Breast epithelium (tissue), 4 donors: ENCODE data around the gene IL1RAPL2. TPM values are rescaled to one million over a fixed set of nuclear protein-coding genes. Genes with fewer than 3 reads are reported as not detected.

Source experiments
- DNase-seq, 2 donors: peaks; one replicate each; pipeline ENCODE4 v3.0.0-alpha.2; 2019; ENCODE audit warnings: low spot score in 2 of 2
- H3K27ac ChIP-seq, 2 donors: fragments of 200-600 bp; sonication (generic) in 1 of 2; one replicate each; pipeline ENCODE4 v1.5.1; 2016 to 2019; ENCODE audit warnings: mild to moderate bottlenecking in 1 of 2
- H3K27me3 ChIP-seq, 2 donors: fragments of 200-600 bp; sonication (generic) in 1 of 2; one replicate each; pipeline versions ENCODE4 v1.5.1 to v1.6.0; 2017 to 2019; ENCODE audit warnings: control low read depth in 1 of 2, mild to moderate bottlenecking in 1 of 2
- H3K36me3 ChIP-seq: fragments of 200-600 bp; one replicate; pipeline ENCODE4 v1.5.1; 2019
- H3K4me1 ChIP-seq, 2 donors: fragments of 200-600 bp; sonication (generic); one replicate each; pipeline ENCODE4 v1.5.1; 2016 to 2019; ENCODE audit warnings: control low read depth in 1 of 2
- H3K4me3 ChIP-seq, 3 donors: fragments of 200-600 bp; sonication (generic); 1 replicate in 2 of 3; 2 replicates in 1 of 3; pipeline ENCODE4 v1.5.1; 2016 to 2019; ENCODE audit warnings: mild to moderate bottlenecking in 3 of 3, moderate library complexity in 2 of 3
- H3K9me3 ChIP-seq, 2 donors: fragments of 200-600 bp; sonication (generic) in 1 of 2; one replicate each; pipeline ENCODE4 v1.5.1; 2016 to 2019; ENCODE audit warnings: control low read depth in 1 of 2
- POLR2A ChIP-seq: fragments of 450-650 bp; IDR thresholded peaks from one replicate; pipeline ENCODE4 v1.6.1; 2016; ENCODE audit warnings: antibody characterized with exemption, mild to moderate bottlenecking, moderate library complexity
- POLR2AphosphoS5 ChIP-seq, 3 donors: sonication (generic); formaldehyde crosslinking; IDR thresholded peaks; one replicate each; pipeline ENCODE4 v1.6.1; 2017; ENCODE audit warnings: antibody characterized with exemption in 3 of 3
- intact Hi-C: fragments of 100-400 bp; cut with DNase I; formaldehyde crosslinking; loops from one replicate; pipeline ENCODE4 v1.15.1; 2023; ENCODE audit warnings: low total_unique reads
- total RNA-seq, 3 donors: library from RNA; depleted of rRNA; stranded (reverse); fragments of >200 nt; gene quantifications; one replicate each; pipeline ENCODE4 v1.1.0, GENCODE V29; 2016
- TF ChIP-seq, protein P1 (sequence below), 3 donors: fragments of 450-650 bp; IDR thresholded peaks; one replicate each; pipeline ENCODE4 v1.5.1; 2016 to 2017; ENCODE audit warnings: antibody characterized with exemption in 3 of 3, mild to moderate bottlenecking in 3 of 3, moderate library complexity in 3 of 3

Gene IL1RAPL2
- total RNA-seq, 3 donors from 2014 or later = 0.44 to 0.66 TPM; not detected in 1

DNA sequence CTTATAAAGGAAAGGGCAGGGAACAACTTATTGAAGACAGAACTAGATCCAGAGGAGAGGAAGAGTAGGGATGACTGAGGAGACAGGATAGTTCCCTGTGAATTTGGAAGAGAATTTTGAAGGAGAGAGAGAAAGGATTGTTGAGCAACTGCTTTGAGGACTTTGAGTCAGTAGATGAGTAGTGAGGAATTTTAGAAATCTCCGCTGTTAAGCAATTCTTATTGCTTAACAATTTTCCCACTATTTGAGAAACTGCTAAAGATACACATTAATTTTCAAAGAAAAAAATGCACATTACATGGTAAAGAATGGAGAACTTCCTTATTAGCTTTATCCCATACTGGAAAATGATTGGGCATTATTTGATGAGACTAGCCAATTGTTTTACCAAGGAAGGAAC lies 1140.0 kb downstream of the IL1RAPL2 start:
- H3K4me1 ChIP-seq = no peaks in the 10 kb centered on the region
- no peak overlapping the region for H3K4me3 ChIP-seq
- intact Hi-C loops = no loop called here
- H3K36me3 ChIP-seq = no peaks in the 10 kb centered on the region
- peaks cover 0 to 24% of the 10 kb centered on the region in 2 donors for H3K27me3 ChIP-seq
- no peak for DNase-seq
- no peak overlapping the region for H3K27ac ChIP-seq
- TF ChIP-seq POLR2AphosphoS5 (IDR thresholded peaks at IDR 0.05) (no peak), POLR2A (no peak)
- TF ChIP-seq, protein P1, sequence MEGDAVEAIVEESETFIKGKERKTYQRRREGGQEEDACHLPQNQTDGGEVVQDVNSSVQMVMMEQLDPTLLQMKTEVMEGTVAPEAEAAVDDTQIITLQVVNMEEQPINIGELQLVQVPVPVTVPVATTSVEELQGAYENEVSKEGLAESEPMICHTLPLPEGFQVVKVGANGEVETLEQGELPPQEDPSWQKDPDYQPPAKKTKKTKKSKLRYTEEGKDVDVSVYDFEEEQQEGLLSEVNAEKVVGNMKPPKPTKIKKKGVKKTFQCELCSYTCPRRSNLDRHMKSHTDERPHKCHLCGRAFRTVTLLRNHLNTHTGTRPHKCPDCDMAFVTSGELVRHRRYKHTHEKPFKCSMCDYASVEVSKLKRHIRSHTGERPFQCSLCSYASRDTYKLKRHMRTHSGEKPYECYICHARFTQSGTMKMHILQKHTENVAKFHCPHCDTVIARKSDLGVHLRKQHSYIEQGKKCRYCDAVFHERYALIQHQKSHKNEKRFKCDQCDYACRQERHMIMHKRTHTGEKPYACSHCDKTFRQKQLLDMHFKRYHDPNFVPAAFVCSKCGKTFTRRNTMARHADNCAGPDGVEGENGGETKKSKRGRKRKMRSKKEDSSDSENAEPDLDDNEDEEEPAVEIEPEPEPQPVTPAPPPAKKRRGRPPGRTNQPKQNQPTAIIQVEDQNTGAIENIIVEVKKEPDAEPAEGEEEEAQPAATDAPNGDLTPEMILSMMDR (IDR thresholded peaks at IDR 0.05) = no peak
- H3K9me3 ChIP-seq = no peaks in the 10 kb centered on the region

DNA sequence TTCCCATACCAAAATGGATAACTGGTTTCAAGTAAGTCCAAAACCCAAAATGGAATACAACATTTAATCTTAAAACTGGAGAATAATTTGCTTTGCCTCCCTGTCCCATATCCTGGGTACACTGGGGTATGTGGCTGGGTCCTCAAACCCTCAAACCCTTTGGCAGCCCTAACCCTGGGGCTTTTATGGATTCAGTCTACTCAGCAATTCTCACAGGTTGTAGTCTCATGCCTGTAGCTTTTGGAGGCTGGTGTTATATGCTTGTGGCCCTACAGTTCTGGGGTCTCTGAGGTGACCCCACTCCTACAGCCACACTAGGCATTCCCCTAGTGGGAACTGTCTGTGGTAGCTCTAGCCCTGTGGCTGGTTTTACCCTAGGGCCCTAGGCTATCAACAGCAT lies 1145.8 kb downstream of the IL1RAPL2 start:
- intact Hi-C loops = no loop called here
- Histone ChIP-seq H3K27ac (no peak overlapping the region), H3K36me3 (no peaks in the 10 kb centered on the region), H3K4me1 (no peaks in the 10 kb centered on the region), H3K9me3 (no peaks in the 10 kb centered on the region), H3K4me3 (no peak overlapping the region), H3K27me3 (peaks cover 0 to 31% of the 10 kb centered on the region in 2 donors)
- no peak for TF ChIP-seq POLR2AphosphoS5 (IDR thresholded peaks at IDR 0.05)
- TF ChIP-seq, protein P1 (IDR thresholded peaks at IDR 0.05) = no peak
- no peak for TF ChIP-seq POLR2A
- DNase-seq = no peak

DNA sequence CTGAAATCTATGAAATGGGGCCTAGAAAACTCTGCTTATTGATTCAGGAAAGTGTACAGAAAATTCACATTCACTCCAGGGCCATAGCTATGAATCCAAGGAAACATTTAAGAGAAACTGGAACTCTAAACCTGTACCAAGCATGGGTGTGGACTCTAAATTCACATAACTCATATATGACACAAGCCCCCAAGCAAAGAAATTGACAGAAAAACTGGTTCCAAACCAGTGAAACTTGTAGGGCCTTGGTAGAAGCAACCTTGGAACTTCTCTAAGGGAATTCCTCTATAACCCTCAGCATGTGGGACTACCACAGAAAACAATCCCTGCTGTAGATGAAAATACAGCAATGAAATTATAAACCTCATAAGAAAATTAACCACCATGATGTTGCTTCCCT lies 1149.7 kb downstream of the IL1RAPL2 start:
- Histone ChIP-seq H3K27ac (no peak overlapping the region), H3K9me3 (no peaks in the 10 kb centered on the region), H3K4me3 (no peak overlapping the region), H3K36me3 (no peaks in the 10 kb centered on the region), H3K27me3 (peaks cover 0 to 28% of the 10 kb centered on the region in 2 donors), H3K4me1 (no peaks in the 10 kb centered on the region)
- no peak for DNase-seq
- intact Hi-C loops = no loop called here
- TF ChIP-seq, protein P1 (IDR thresholded peaks at IDR 0.05) = no peak
- TF ChIP-seq POLR2A (no peak), POLR2AphosphoS5 (IDR thresholded peaks at IDR 0.05) (no peak)

DNA sequence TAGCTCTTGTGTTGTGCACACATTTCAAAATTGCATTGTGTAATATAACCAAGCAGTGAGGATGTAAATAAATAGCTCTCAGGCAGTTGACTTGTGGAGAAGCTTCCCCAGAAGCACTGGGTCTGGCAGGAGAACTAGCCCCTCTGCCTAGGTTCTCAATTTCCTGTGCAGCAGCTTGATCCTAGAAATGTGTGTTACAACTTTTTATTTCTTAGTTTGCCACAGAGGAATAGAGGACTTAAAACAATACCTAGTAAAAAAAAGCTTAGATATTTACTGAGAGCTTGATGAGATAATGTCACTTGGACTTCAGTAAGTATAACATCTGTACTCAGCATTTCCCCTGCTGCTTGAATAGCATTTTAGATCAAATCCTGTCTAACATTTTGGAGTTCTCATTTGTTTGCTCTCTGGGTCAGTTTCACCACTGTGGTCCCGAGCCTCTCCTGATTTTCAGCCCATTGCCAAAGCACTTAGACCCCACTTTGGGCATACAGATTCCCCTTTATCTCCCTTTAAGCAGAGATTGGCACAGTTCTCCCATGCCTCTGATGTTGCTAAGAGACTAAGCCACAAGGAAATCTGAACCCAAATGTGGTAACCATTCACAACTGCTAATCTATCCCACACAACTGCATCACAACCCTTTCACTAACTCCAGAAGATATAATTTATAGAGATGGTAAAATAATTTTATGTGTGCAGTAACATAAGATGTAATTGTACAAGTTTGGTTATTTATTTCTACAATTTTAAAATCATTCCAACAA lies 1158.2 kb downstream of the IL1RAPL2 start:
- TF ChIP-seq, protein P1 (IDR thresholded peaks at IDR 0.05) = no peak
- TF ChIP-seq POLR2A (no peak), POLR2AphosphoS5 (IDR thresholded peaks at IDR 0.05) (no peak)
- H3K36me3 ChIP-seq = no peaks in the 10 kb centered on the region

DNA sequence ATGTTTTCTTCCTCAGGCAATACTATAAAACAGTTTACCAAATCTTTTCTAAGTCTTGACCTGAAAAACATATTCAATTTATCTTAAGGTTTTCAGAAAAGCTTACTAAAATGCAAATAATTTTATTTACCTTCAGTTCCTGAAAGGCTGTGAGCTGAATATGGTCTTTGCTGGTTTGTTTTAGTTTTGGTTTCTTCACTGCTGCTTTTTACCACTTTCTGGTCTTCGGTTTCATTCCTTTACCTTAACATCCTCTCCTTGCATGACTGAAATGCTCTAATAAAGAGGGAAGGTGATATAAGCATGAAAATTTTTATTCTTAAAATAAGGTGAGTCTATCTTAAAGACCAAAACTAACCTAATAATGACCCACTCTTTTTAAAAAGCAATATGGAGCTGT lies 1159.2 kb downstream of the IL1RAPL2 start:
- peaks cover 0 to 51% of the 10 kb centered on the region in 2 donors for H3K27me3 ChIP-seq
- no peak overlapping the region for H3K27ac ChIP-seq
- no peaks in the 10 kb centered on the region for H3K36me3 ChIP-seq
- intact Hi-C loops = no loop called here
- DNase-seq = no peak
- TF ChIP-seq, protein P1 (IDR thresholded peaks at IDR 0.05) = no peak
- no peak for TF ChIP-seq POLR2AphosphoS5 (IDR thresholded peaks at IDR 0.05)
- TF ChIP-seq POLR2A = no peak
- no peak overlapping the region for H3K4me3 ChIP-seq
- no peaks in the 10 kb centered on the region for H3K4me1 ChIP-seq
- H3K9me3 ChIP-seq = no peaks in the 10 kb centered on the region

More for the DNA sequence above, 1158.2 kb downstream of the IL1RAPL2 start:
- H3K27me3 ChIP-seq = peaks cover 0 to 51% of the 10 kb centered on the region in 2 donors
- DNase-seq = no peak
- H3K4me3 ChIP-seq = no peak overlapping the region
- no peak overlapping the region for H3K27ac ChIP-seq
- H3K4me1 ChIP-seq = no peaks in the 10 kb centered on the region
- H3K9me3 ChIP-seq = no peaks in the 10 kb centered on the region
- intact Hi-C loops = no loop called here
